ENCODE results near the gene CTDNEP1.

Gene CTDNEP1

DNA sequence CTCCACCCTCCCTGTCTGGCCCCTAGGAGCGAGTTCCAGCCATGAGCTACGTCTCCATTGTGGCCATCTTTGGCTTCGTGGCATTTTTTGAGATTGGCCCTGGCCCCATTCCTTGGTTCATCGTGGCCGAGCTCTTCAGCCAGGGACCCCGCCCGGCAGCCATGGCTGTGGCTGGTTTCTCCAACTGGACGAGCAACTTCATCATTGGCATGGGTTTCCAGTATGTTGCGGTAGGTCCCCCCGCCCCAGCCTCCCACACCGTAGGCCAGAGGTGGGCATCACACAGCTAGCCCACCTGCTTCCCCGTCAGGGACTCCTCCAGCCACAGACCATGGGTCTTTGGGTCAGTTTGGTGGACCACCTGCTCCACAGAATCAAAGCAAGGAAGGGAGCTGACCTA is 34.1 kb upstream of the CTDNEP1 start:
- in situ Hi-C loops (cut with HindIII; ENCODE audit: low sequenced_read_pairs): no loop called here
- no peak overlapping the region for H3K4me3 ChIP-seq (ENCODE audit: low read depth, low read length)
- TF ChIP-seq, protein P1, sequence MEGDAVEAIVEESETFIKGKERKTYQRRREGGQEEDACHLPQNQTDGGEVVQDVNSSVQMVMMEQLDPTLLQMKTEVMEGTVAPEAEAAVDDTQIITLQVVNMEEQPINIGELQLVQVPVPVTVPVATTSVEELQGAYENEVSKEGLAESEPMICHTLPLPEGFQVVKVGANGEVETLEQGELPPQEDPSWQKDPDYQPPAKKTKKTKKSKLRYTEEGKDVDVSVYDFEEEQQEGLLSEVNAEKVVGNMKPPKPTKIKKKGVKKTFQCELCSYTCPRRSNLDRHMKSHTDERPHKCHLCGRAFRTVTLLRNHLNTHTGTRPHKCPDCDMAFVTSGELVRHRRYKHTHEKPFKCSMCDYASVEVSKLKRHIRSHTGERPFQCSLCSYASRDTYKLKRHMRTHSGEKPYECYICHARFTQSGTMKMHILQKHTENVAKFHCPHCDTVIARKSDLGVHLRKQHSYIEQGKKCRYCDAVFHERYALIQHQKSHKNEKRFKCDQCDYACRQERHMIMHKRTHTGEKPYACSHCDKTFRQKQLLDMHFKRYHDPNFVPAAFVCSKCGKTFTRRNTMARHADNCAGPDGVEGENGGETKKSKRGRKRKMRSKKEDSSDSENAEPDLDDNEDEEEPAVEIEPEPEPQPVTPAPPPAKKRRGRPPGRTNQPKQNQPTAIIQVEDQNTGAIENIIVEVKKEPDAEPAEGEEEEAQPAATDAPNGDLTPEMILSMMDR (IDR thresholded peaks at IDR 0.05; ENCODE audit: low read depth, low read length): no peak
- no peak for DNase-seq (ENCODE audit: low read depth, low spot score)

DNA sequence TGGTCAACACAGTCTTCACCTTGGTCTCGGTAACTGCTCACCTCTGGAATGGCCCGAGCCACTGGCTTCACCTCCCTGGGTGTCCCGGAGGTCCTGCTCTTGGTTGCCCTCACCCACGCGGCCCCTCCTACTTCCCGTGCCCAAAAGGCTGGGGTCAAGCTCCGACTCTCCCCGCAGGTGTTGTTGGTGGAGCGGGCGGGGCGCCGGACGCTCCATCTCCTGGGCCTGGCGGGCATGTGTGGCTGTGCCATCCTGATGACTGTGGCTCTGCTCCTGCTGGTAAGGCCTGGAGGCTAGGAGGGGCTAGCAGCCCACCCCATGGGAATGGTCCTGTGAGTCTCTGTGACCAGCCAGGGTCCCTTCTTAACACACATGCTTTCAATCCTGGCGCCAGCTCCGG is 33.4 kb upstream of the CTDNEP1 start:
- DNase-seq (ENCODE audit: low read depth, low spot score): no peak
- in situ Hi-C loops (cut with HindIII; ENCODE audit: low sequenced_read_pairs): no loop called here
- TF ChIP-seq, protein P1 (IDR thresholded peaks at IDR 0.05; ENCODE audit: low read depth, low read length): no peak
- no peak overlapping the region for H3K4me3 ChIP-seq (ENCODE audit: low read depth, low read length)

- no peak for DNase-seq (ENCODE audit: low read depth, low spot score)
- TF ChIP-seq, protein P1 (IDR thresholded peaks at IDR 0.05; ENCODE audit: low read depth, low read length): no peak
- in situ Hi-C loops (cut with HindIII; ENCODE audit: low sequenced_read_pairs): no loop called here
Observed at GRCh38 chr17:7283471-7284216, 32.1 kb upstream of the CTDNEP1 start.

GRCh38 chr17:7282752-7283321 is 31.3 kb upstream of the CTDNEP1 start:
- TF ChIP-seq, protein P1 (IDR thresholded peaks at IDR 0.05; ENCODE audit: low read depth, low read length): no peak
- DNase-seq (ENCODE audit: low read depth, low spot score): no peak
- in situ Hi-C loops (cut with HindIII; ENCODE audit: low sequenced_read_pairs): no loop called here

More at GRCh38 chr17:7283471-7284216, 32.1 kb upstream of the CTDNEP1 start:
- H3K4me3 ChIP-seq (ENCODE audit: low read depth, low read length): no peak overlapping the region

GRCh38 chr17:7281953-7282751 is 30.6 kb upstream of the CTDNEP1 start:
- TF ChIP-seq, protein P1 (IDR thresholded peaks at IDR 0.05; ENCODE audit: low read depth, low read length): no peak
- DNase-seq (ENCODE audit: low read depth, low spot score): no peak
- peak overlapping the region; percentile 36 for H3K4me3 ChIP-seq (ENCODE audit: low read depth, low read length)
- in situ Hi-C loops (cut with HindIII; ENCODE audit: low sequenced_read_pairs): no loop called here

More at GRCh38 chr17:7282752-7283321, 31.3 kb upstream of the CTDNEP1 start:
- no peak overlapping the region for H3K4me3 ChIP-seq (ENCODE audit: low read depth, low read length)

- DNase-seq (ENCODE audit: low read depth, low spot score): peak; percentile 93
- in situ Hi-C loops (cut with HindIII; ENCODE audit: low sequenced_read_pairs): no loop called here
- TF ChIP-seq, protein P1 (IDR thresholded peaks at IDR 0.05; ENCODE audit: low read depth, low read length): no peak
- H3K4me3 ChIP-seq (ENCODE audit: low read depth, low read length): peak within 1 kb of the TSS; percentile 36
Observed at GRCh38 chr17:7281074-7281952, 29.8 kb upstream of the CTDNEP1 start, which contains the start of gene SLC2A4. SLC2A4 (plus strand) TSS chr17:7281718; CDS start chr17:7281935, 217 bp downstream.

Measured in astrocyte of the spinal cord (primary cell).